Mesenchymal stem cell (in vitro differentiated cells and primary cell): Measurements from ENCODE around the gene HEATR5A.

Experiments
- DNase-seq: peaks from one replicate; pipeline ENCODE4 v3.0.0-alpha.2; 2013
- H2AFZ ChIP-seq: one replicate; pipeline ENCODE4 v1.6.1; 2013; ENCODE audit warnings: low read depth, mild to moderate bottlenecking, control low read depth, inconsistent platforms, low read length, moderate library complexity
- H2AK5ac ChIP-seq: 2 replicates; pipeline ENCODE4 v1.6.1; 2013; ENCODE audit warnings: low read length, moderate library complexity, mild to moderate bottlenecking, inconsistent platforms; ENCODE audit not compliant: severe bottlenecking
- H2BK120ac ChIP-seq: one replicate; pipeline ENCODE4 v1.6.1; 2013; ENCODE audit warnings: low read depth, mild to moderate bottlenecking, inconsistent platforms, low read length, moderate library complexity
- H2BK12ac ChIP-seq, 2 experiments: one replicate each; pipeline ENCODE4 v1.6.1; 2013; ENCODE audit warnings: inconsistent platforms in 2 of 2, low read length in 2 of 2, mild to moderate bottlenecking in 2 of 2, moderate library complexity in 2 of 2, control low read depth in 1 of 2
- H2BK15ac ChIP-seq: one replicate; pipeline ENCODE4 v1.6.1; 2013; ENCODE audit warnings: mild to moderate bottlenecking, low read depth, inconsistent platforms; ENCODE audit not compliant: poor library complexity, severe bottlenecking
- H2BK5ac ChIP-seq: 2 replicates; pipeline ENCODE4 v1.6.1; 2013; ENCODE audit warnings: low read depth, mild to moderate bottlenecking, low read length, control low read depth, inconsistent platforms; ENCODE audit not compliant: poor library complexity, severe bottlenecking
- H3K14ac ChIP-seq, 2 experiments: one replicate each; pipeline ENCODE4 v1.6.1; 2013; ENCODE audit warnings: inconsistent platforms in 2 of 2, low read length in 2 of 2, control low read depth in 1 of 2, mild to moderate bottlenecking in 1 of 2, moderate library complexity in 1 of 2
- H3K18ac ChIP-seq, 2 experiments: one replicate each; pipeline ENCODE4 v1.6.1; 2013; ENCODE audit warnings: inconsistent platforms in 2 of 2, low read length in 2 of 2, control low read depth in 1 of 2, low read depth in 1 of 2, mild to moderate bottlenecking in 1 of 2
- H3K23ac ChIP-seq, 2 experiments: one replicate each; pipeline ENCODE4 v1.6.1; 2013; ENCODE audit warnings: inconsistent platforms in 2 of 2, low read length in 2 of 2, mild to moderate bottlenecking in 2 of 2, moderate library complexity in 2 of 2, control low read depth in 1 of 2
- H3K27ac ChIP-seq: 2 replicates; pipeline ENCODE4 v1.5.1; 2013; ENCODE audit warnings: mild to moderate bottlenecking, moderate library complexity, low read length, control low read depth, inconsistent platforms; ENCODE audit not compliant: poor library complexity, severe bottlenecking
- H3K27me3 ChIP-seq, 2 experiments: 2 replicates each; pipeline versions ENCODE4 v1.6.1 to v1.7.0; 2013; ENCODE audit warnings: low read length in 2 of 2, mild to moderate bottlenecking in 2 of 2, moderate library complexity in 2 of 2, control low read depth in 1 of 2, inconsistent platforms in 1 of 2; ENCODE audit not compliant: control insufficient read depth in 1 of 2, insufficient read depth in 1 of 2
- H3K36me3 ChIP-seq, 2 experiments: 2 replicates each; pipeline versions ENCODE4 v1.6.1 to v1.7.0; 2013; ENCODE audit warnings: low read length in 2 of 2, control low read depth in 1 of 2, inconsistent platforms in 1 of 2, low read depth in 1 of 2, mild to moderate bottlenecking in 1 of 2; ENCODE audit not compliant: insufficient read depth in 2 of 2, control insufficient read depth in 1 of 2
- H3K4ac ChIP-seq, 2 experiments: one replicate each; pipeline ENCODE4 v1.6.1; 2013; ENCODE audit warnings: inconsistent platforms in 2 of 2, low read length in 2 of 2, mild to moderate bottlenecking in 2 of 2, moderate library complexity in 2 of 2, control low read depth in 1 of 2, low read depth in 1 of 2
- H3K4me1 ChIP-seq: 2 replicates; pipeline ENCODE4 v1.6.1; 2013; ENCODE audit warnings: low read depth, low read length, control low read depth; ENCODE audit not compliant: control insufficient read depth, insufficient read depth
- H3K4me2 ChIP-seq: 2 replicates; pipeline ENCODE4 v1.6.1; 2013; ENCODE audit warnings: low read length, mild to moderate bottlenecking, inconsistent platforms; ENCODE audit not compliant: poor library complexity, severe bottlenecking
- H3K4me3 ChIP-seq, 2 experiments: 2 replicates each; pipeline versions ENCODE4 v1.5.1 to v1.7.0; 2013; ENCODE audit warnings: low read length in 2 of 2, mild to moderate bottlenecking in 2 of 2, control low read depth in 1 of 2, low read depth in 1 of 2; ENCODE audit not compliant: insufficient read depth in 1 of 2
- H3K79me1 ChIP-seq: replicated peaks from 2 replicates; pipeline ENCODE4 v1.6.1; 2013; ENCODE audit warnings: mild to moderate bottlenecking, control low read depth, low read length, inconsistent platforms; ENCODE audit not compliant: poor library complexity, severe bottlenecking
- H3K9ac ChIP-seq: 2 replicates; pipeline ENCODE4 v1.7.0; 2013; ENCODE audit warnings: mild to moderate bottlenecking, low read length, moderate library complexity
- H3K9me3 ChIP-seq: 2 replicates; pipeline ENCODE4 v1.7.0; 2013; ENCODE audit warnings: mild to moderate bottlenecking, low read length; ENCODE audit not compliant: control insufficient read depth
- H4K8ac ChIP-seq: one replicate; pipeline ENCODE4 v1.6.1; 2013; ENCODE audit warnings: inconsistent platforms, mild to moderate bottlenecking, low read length, moderate library complexity
- H4K91ac ChIP-seq: one replicate; pipeline ENCODE4 v1.6.1; 2013; ENCODE audit warnings: mild to moderate bottlenecking, low read length, inconsistent platforms
- WGBS: methylation state at CpG from one replicate; pipeline ENCODE4 v1.1.7; 2013; ENCODE audit warnings: mixed read lengths; 5-methylcytosine and 5-hydroxymethylcytosine counted together

Gene HEATR5A

GRCh38 chr14:31320922-31321766, 99.2 kb downstream of the HEATR5A start:
- Histone ChIP-seq H3K27ac (no peak overlapping the region), H3K9ac (no peak overlapping the region), H3K79me1 (no peaks in the 10 kb centered on the region), H4K8ac (no peak overlapping the region), H2BK5ac (no peak overlapping the region), H3K4me1 (no peaks in the 10 kb centered on the region), H3K18ac (no peak overlapping the region), H2AFZ (no peak overlapping the region), H3K36me3 (peaks cover 13 to 69% of the 10 kb centered on the region in 2 experiments), H2BK15ac (no peak overlapping the region), H2AK5ac (no peak overlapping the region), H3K4me3 (no peak overlapping the region), H3K4me2 (no peak overlapping the region), H3K27me3 (no peaks in the 10 kb centered on the region), H3K4ac (no peak overlapping the region), H3K14ac (no peak overlapping the region), H2BK12ac (no peak overlapping the region), H2BK120ac (no peak overlapping the region), H3K9me3 (no peaks in the 10 kb centered on the region), H3K23ac (no peak overlapping the region), H4K91ac (no peak overlapping the region)
- no peak for DNase-seq
- 96% methylated on average over 12 of the region's 14 CpGs for WGBS

- Histone ChIP-seq H4K8ac (no peak overlapping the region), H2BK12ac (no peak overlapping the region), H3K23ac (no peak overlapping the region), H3K36me3 (peaks cover 13 to 78% of the 10 kb centered on the region in 2 experiments), H3K14ac (no peak overlapping the region), H3K4me2 (no peak overlapping the region), H2AK5ac (no peak overlapping the region), H2BK15ac (no peak overlapping the region), H3K4ac (no peak overlapping the region), H3K27me3 (no peaks in the 10 kb centered on the region), H3K79me1 (no peaks in the 10 kb centered on the region), H3K9ac (no peak overlapping the region), H3K4me3 (no peak overlapping the region), H2AFZ (no peak overlapping the region), H3K9me3 (no peaks in the 10 kb centered on the region), H4K91ac (no peak overlapping the region), H2BK120ac (no peak overlapping the region), H3K18ac (no peak overlapping the region), H2BK5ac (no peak overlapping the region), H3K27ac (no peak overlapping the region), H3K4me1 (no peaks in the 10 kb centered on the region)
- 95% methylated on average over 6 of the region's 6 CpGs for WGBS
- DNase-seq: no peak
Measured at GRCh38 chr14:31320216-31320615, 100.1 kb downstream of the HEATR5A start.

- Histone ChIP-seq H2BK5ac (no peak overlapping the region), H3K23ac (no peak overlapping the region), H3K9me3 (no peaks in the 10 kb centered on the region), H3K4me1 (no peaks in the 10 kb centered on the region), H3K9ac (no peak overlapping the region), H3K79me1 (no peaks in the 10 kb centered on the region), H3K4ac (no peak overlapping the region), H3K4me2 (no peak overlapping the region), H3K36me3 (peaks cover 15 to 81% of the 10 kb centered on the region in 2 experiments), H2BK120ac (no peak overlapping the region), H3K18ac (no peak overlapping the region), H2BK15ac (no peak overlapping the region), H3K14ac (no peak overlapping the region), H4K91ac (no peak overlapping the region), H2AFZ (no peak overlapping the region), H3K4me3 (no peak overlapping the region), H3K27ac (no peak overlapping the region), H2AK5ac (no peak overlapping the region), H2BK12ac (no peak overlapping the region), H3K27me3 (no peaks in the 10 kb centered on the region), H4K8ac (no peak overlapping the region)
- WGBS: 98% methylated on average over 5 of the region's 5 CpGs
- DNase-seq: no peak
Measured at GRCh38 chr14:31319701-31320100, 100.6 kb downstream of the HEATR5A start.

GRCh38 chr14:31312934-31313333, 107.4 kb downstream of the HEATR5A start:
- H4K91ac ChIP-seq: no peak overlapping the region
- H3K23ac ChIP-seq: no peak overlapping the region
- no peak for DNase-seq
- H3K9me3 ChIP-seq: no peaks in the 10 kb centered on the region
- H3K27me3 ChIP-seq: no peaks in the 10 kb centered on the region
- WGBS: 100% methylated on average over 1 of the region's 1 CpG
- H3K4me1 ChIP-seq: no peaks in the 10 kb centered on the region
- no peak overlapping the region for H2BK12ac ChIP-seq
- H3K36me3 ChIP-seq: peaks cover 11 to 74% of the 10 kb centered on the region in 2 experiments
- H3K18ac ChIP-seq: no peak overlapping the region
- H2BK5ac ChIP-seq: no peak overlapping the region
- no peak overlapping the region for H3K9ac ChIP-seq
- no peak overlapping the region for H2AFZ ChIP-seq
- no peak overlapping the region for H2BK120ac ChIP-seq
- no peak overlapping the region for H3K27ac ChIP-seq
- H3K4ac ChIP-seq: no peak overlapping the region
- H3K4me3 ChIP-seq: no peak overlapping the region
- H3K14ac ChIP-seq: no peak overlapping the region
- no peak overlapping the region for H3K4me2 ChIP-seq
- no peak overlapping the region for H2AK5ac ChIP-seq
- peaks cover 1% of the 10 kb centered on the region for H3K79me1 ChIP-seq
- H2BK15ac ChIP-seq: no peak overlapping the region
- no peak overlapping the region for H4K8ac ChIP-seq
